GM19193 (cell line): ENCODE results near the gene SEZ6L.

Source experiments
- POLR2A ChIP-seq: IDR thresholded peaks from 4 replicates; pipeline ENCODE4 v1.6.1; 2011; ENCODE audit not compliant: insufficient read depth, insufficient read length; ENCODE audit errors: extremely low read depth

The SEZ6L gene

GRCh38 chr22:26259510-26259909, 90.2 kb downstream of the SEZ6L start:
- no peak for TF ChIP-seq POLR2A

- no peak for TF ChIP-seq POLR2A
Measured at GRCh38 chr22:26264162-26264561, 94.9 kb downstream of the SEZ6L start.

- no peak for TF ChIP-seq POLR2A
Measured at GRCh38 chr22:26265281-26265680, 96.0 kb downstream of the SEZ6L start.

- no peak for TF ChIP-seq POLR2A
Measured at GRCh38 chr22:26265909-26266308, 96.6 kb downstream of the SEZ6L start.

- no peak for TF ChIP-seq POLR2A
Measured at GRCh38 chr22:26267856-26268255, 98.6 kb downstream of the SEZ6L start.

GRCh38 chr22:26269572-26269971, 100.3 kb downstream of the SEZ6L start:
- TF ChIP-seq POLR2A: no peak

GRCh38 chr22:26271427-26271826, 102.2 kb downstream of the SEZ6L start:
- TF ChIP-seq POLR2A: no peak

- no peak for TF ChIP-seq POLR2A
Measured at GRCh38 chr22:26273011-26273675, 103.9 kb downstream of the SEZ6L start.

GRCh38 chr22:26276529-26277160, 107.4 kb downstream of the SEZ6L start:
- TF ChIP-seq POLR2A: no peak

- TF ChIP-seq POLR2A: no peak
Measured at GRCh38 chr22:26281941-26282340, 112.7 kb downstream of the SEZ6L start.

GRCh38 chr22:26283330-26283729, 114.1 kb downstream of the SEZ6L start:
- TF ChIP-seq POLR2A: no peak

- no peak for TF ChIP-seq POLR2A
Measured at GRCh38 chr22:26285632-26286031, 116.4 kb downstream of the SEZ6L start.

- no peak for TF ChIP-seq POLR2A
Measured at GRCh38 chr22:26286091-26286820, 117.0 kb downstream of the SEZ6L start.

- no peak for TF ChIP-seq POLR2A
Measured at GRCh38 chr22:26287382-26288225, 118.3 kb downstream of the SEZ6L start.

- TF ChIP-seq POLR2A: no peak
Measured at GRCh38 chr22:26289611-26290101, 120.4 kb downstream of the SEZ6L start.
